ENCODE data around the gene ABCG8.

The ABCG8 gene

DNA sequence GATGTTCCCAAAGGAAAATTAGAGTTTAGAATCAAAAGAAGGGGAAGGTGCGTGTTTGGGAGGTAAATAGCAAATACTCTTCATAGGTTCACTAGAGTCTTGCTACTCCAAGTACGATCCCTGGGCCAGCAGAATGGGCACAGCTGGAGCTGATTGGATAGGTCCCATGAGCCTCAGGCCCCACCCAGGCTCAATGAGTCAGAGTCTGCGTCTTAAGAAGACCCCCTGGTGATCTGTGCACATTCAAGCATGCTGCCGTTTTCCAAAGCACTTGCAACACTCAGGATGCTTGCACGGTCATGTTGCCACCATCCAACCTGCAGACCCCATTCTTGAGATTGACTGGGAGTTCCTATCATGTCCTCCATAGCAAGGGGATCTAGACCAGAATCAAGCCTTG lies 40.5 kb downstream of the ABCG8 start:
- no peak overlapping the region for H3K4me3 ChIP-seq (ENCODE audit: control insufficient read depth, low read depth, low read length)
- TF ChIP-seq, protein P1, sequence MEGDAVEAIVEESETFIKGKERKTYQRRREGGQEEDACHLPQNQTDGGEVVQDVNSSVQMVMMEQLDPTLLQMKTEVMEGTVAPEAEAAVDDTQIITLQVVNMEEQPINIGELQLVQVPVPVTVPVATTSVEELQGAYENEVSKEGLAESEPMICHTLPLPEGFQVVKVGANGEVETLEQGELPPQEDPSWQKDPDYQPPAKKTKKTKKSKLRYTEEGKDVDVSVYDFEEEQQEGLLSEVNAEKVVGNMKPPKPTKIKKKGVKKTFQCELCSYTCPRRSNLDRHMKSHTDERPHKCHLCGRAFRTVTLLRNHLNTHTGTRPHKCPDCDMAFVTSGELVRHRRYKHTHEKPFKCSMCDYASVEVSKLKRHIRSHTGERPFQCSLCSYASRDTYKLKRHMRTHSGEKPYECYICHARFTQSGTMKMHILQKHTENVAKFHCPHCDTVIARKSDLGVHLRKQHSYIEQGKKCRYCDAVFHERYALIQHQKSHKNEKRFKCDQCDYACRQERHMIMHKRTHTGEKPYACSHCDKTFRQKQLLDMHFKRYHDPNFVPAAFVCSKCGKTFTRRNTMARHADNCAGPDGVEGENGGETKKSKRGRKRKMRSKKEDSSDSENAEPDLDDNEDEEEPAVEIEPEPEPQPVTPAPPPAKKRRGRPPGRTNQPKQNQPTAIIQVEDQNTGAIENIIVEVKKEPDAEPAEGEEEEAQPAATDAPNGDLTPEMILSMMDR (IDR thresholded peaks at IDR 0.05; ENCODE audit: control insufficient read depth, insufficient read depth, low read depth, low read length, missing control alignments): no peak
- no peak for DNase-seq (ENCODE audit: low read depth)

DNA sequence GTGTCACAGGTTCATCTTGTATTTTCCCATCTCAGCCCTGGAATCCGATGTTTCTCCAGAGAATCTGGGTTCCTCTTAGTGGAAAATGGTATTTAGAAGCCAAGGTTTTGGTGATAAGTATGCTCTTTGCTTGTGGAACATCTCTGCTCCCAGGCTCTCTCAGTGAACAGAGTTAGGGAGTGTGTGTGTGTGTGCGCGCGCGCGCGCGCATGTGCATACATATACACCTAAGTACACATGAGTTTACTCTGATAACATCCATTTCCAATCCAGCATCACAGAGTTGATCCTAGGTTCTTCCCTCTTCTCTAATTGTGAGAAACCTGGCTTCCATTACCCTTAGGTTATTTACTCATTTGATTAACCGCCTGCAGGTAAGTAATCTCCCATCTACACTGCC lies 41.7 kb downstream of the ABCG8 start:
- H3K4me3 ChIP-seq (ENCODE audit: control insufficient read depth, low read depth, low read length): no peak overlapping the region
- DNase-seq (ENCODE audit: low read depth): no peak
- TF ChIP-seq, protein P1 (IDR thresholded peaks at IDR 0.05; ENCODE audit: control insufficient read depth, insufficient read depth, low read depth, low read length, missing control alignments): no peak

DNA sequence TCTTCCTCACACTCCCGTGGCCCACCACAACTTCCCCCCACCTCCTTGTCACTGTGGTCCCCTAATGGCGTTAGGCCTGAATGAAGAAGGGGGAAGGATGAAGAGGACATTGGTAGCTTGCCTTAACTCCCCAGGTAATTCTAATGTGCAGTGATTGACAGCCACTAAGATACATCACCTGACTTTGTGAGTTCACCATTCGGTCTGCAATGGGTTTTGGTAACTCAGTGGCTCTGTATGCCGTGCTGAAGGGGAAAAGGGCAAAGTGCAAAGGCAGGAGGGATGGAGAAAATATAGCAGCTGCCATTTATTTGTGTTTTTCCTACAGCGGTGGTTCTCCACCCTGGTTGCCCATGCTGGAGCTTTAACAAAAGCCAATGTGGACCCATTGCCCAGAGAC lies 42.2 kb downstream of the ABCG8 start:
- H3K4me3 ChIP-seq (ENCODE audit: control insufficient read depth, low read depth, low read length): no peak overlapping the region
- TF ChIP-seq, protein P1 (IDR thresholded peaks at IDR 0.05; ENCODE audit: control insufficient read depth, insufficient read depth, low read depth, low read length, missing control alignments): no peak
- DNase-seq (ENCODE audit: low read depth): no peak

DNA sequence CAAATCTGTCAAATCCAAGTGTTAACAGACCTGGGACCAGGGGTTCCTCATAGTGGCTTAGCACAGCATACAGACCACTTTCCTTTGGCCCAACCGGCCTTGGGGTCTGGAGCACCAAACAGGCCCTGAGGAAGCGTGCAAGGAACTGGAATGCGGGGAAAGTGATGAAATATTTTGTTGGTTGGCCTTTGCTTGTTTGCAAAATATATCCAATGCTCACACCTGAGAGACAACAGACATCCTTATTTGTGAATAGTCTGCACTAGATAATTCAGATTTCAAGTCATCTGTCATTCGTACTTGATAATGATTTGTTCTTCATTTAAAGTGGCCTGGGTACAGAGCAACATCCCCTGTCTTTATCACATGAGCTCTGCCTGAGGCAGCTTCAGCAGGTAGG lies 43.5 kb downstream of the ABCG8 start:
- TF ChIP-seq, protein P1 (IDR thresholded peaks at IDR 0.05; ENCODE audit: control insufficient read depth, insufficient read depth, low read depth, low read length, missing control alignments): no peak
- H3K4me3 ChIP-seq (ENCODE audit: control insufficient read depth, low read depth, low read length): no peak overlapping the region
- DNase-seq (ENCODE audit: low read depth): no peak

DNA sequence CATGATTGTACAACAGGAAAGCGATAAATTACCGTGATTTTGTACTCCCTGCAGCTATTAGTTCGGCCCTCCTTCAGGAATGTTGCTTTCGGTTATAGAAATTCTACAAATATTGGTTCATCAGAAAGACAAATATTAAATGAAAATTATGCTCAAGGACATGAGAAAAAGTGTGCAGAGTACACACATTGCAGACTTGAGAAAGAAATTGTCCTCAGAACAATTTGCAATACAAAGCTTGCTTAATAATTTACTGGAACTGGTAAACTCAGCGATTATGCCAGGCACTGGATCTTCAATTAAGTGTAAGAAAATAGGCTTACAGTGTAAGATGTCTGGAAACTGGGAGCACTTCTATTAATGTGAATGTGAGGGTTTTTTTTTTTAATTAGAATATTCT lies 45.9 kb downstream of the ABCG8 start:
- TF ChIP-seq, protein P1 (IDR thresholded peaks at IDR 0.05; ENCODE audit: control insufficient read depth, insufficient read depth, low read depth, low read length, missing control alignments): no peak
- no peak for DNase-seq (ENCODE audit: low read depth)
- no peak overlapping the region for H3K4me3 ChIP-seq (ENCODE audit: control insufficient read depth, low read depth, low read length)

DNA sequence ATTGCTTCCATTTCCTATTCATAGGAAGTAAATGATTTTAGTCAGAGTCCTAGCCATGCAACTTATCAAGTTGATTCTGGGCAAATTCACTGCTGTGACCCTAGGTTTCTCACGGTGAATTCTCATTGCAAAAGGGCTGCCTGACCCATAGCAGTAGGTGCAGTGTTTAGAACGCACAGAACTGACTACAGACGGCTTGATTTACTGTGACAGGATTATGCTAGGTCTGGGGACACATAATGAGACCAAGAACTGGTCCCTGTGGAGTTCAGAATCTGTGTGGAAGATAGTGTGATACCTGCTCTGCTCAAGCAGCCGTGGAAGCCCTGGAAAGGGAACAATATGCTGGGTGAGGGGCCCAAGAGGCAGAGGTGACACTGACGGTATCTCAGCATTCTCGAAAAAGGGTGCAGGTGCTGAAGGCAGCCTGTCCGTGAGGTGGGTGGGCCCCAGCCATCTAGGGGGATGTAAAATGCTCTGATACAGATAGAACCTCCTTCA lies 46.4 kb downstream of the ABCG8 start:
- no peak for DNase-seq (ENCODE audit: low read depth)
- no peak overlapping the region for H3K4me3 ChIP-seq (ENCODE audit: control insufficient read depth, low read depth, low read length)
- TF ChIP-seq, protein P1 (IDR thresholded peaks at IDR 0.05; ENCODE audit: control insufficient read depth, insufficient read depth, low read depth, low read length, missing control alignments): no peak

DNA sequence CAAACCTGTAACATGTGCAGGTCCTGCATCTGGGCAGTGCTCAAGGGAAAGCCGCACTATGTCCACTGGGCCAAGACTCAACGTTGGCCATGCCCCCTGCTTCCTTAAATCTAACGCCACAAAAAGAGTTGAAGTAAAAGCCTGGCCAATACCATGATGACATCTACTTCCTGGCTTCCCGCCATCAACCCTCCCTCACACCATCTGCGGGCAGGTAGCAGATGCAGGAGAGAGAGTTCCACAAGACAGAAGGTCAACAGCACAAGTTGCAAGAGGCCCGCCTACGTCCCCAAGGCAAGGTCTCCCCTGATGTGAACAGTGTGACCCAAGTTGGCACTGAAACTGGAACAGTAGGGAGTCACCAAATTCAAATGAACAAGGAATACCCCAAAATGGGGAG lies 48.4 kb downstream of the ABCG8 start:
- no peak for DNase-seq (ENCODE audit: low read depth)
- no peak overlapping the region for H3K4me3 ChIP-seq (ENCODE audit: control insufficient read depth, low read depth, low read length)
- TF ChIP-seq, protein P1 (IDR thresholded peaks at IDR 0.05; ENCODE audit: control insufficient read depth, insufficient read depth, low read depth, low read length, missing control alignments): no peak

All from AG09309 (cell line).